DND-41 (cell line): Measurements from ENCODE around the gene TSPAN18.

ENCODE experiments used
- ATAC-seq: fragments of 200-7000 bp; cut with Tn5 transposase; 3 replicates; pipeline ENCODE4 v1.9.1; 2021; ENCODE audit warnings: low read depth; ENCODE audit not compliant: insufficient read depth
- DNase-seq: peaks from one replicate; pipeline ENCODE4 v3.0.0-alpha.2; 2020
- H2AFZ ChIP-seq: 2 replicates; pipeline ENCODE4 v1.6.0; 2012; ENCODE audit warnings: low read depth, low read length
- H3K27ac ChIP-seq: 2 replicates; pipeline ENCODE4 v1.5.1; 2012; ENCODE audit warnings: low read length, inconsistent platforms
- H3K27me3 ChIP-seq: fragments of 200-600 bp; sonication (generic); 2 replicates; pipeline ENCODE4 v1.6.0; 2012; ENCODE audit warnings: low read length, mild to moderate bottlenecking, inconsistent platforms; ENCODE audit not compliant: insufficient read depth, poor library complexity
- H3K36me3 ChIP-seq: 2 replicates; pipeline ENCODE4 v1.5.1; 2012; ENCODE audit warnings: low read length, inconsistent platforms; ENCODE audit not compliant: insufficient read depth
- H3K4me1 ChIP-seq: 2 replicates; pipeline ENCODE4 v1.5.1; 2012; ENCODE audit warnings: mild to moderate bottlenecking, low read length; ENCODE audit not compliant: insufficient read depth
- H3K4me2 ChIP-seq: 2 replicates; pipeline ENCODE4 v1.6.0; 2012; ENCODE audit warnings: mild to moderate bottlenecking, moderate library complexity, low read length, inconsistent platforms; ENCODE audit not compliant: insufficient read depth
- H3K4me3 ChIP-seq, 2 experiments: fragments of 200-600 bp in 1 of 2; shearing (Covaris generic) in 1 of 2; 2 replicates each; pipeline ENCODE4 v1.5.1; 2012 to 2016; ENCODE audit warnings: inconsistent platforms in 2 of 2, low read length in 2 of 2, mild to moderate bottlenecking in 2 of 2, low read depth in 1 of 2, moderate library complexity in 1 of 2
- H3K79me2 ChIP-seq: 2 replicates; pipeline ENCODE4 v1.6.0; 2012; ENCODE audit warnings: low read length, inconsistent platforms; ENCODE audit not compliant: insufficient read depth
- H3K9ac ChIP-seq: 2 replicates; pipeline ENCODE4 v1.6.0; 2012; ENCODE audit warnings: low read depth, mild to moderate bottlenecking, inconsistent platforms, low read length, moderate library complexity
- H3K9me3 ChIP-seq: 2 replicates; pipeline ENCODE4 v1.5.1; 2012; ENCODE audit warnings: low read length, moderate library complexity, mild to moderate bottlenecking, inconsistent platforms; ENCODE audit not compliant: insufficient read depth, severe bottlenecking
- H4K20me1 ChIP-seq: 2 replicates; pipeline ENCODE4 v1.6.0; 2012; ENCODE audit warnings: low read length; ENCODE audit not compliant: insufficient read depth
- CTCF ChIP-seq: IDR thresholded peaks from 2 replicates; pipeline ENCODE4 v1.5.1; 2012; ENCODE audit warnings: borderline replicate concordance, low read length, moderate library complexity, mild to moderate bottlenecking; ENCODE audit not compliant: poor library complexity, severe bottlenecking; ENCODE audit errors: extremely low read depth
- EZH2 ChIP-seq: IDR thresholded peaks from 3 replicates; pipeline ENCODE4 v1.6.1; 2012; ENCODE audit warnings: borderline replicate concordance, low read depth, mild to moderate bottlenecking, moderate library complexity, low read length, inconsistent platforms; ENCODE audit not compliant: severe bottlenecking

The TSPAN18 gene

GRCh38 chr11:44916801-44917385 lies 190.1 kb downstream of the TSPAN18 start:
- Histone ChIP-seq H3K4me2 (no peak overlapping the region), H2AFZ (no peak overlapping the region), H3K4me1 (no peaks in the 10 kb centered on the region), H3K9me3 (no peaks in the 10 kb centered on the region), H3K27me3 (peaks cover 2% of the 10 kb centered on the region), H3K9ac (no peak overlapping the region), H3K79me2 (no peaks in the 10 kb centered on the region), H4K20me1 (no peaks in the 10 kb centered on the region; the same call in none of the 2 replicates), H3K4me3 (no peak overlapping the region), H3K36me3 (no peaks in the 10 kb centered on the region), H3K27ac (no peak overlapping the region)
- DNase-seq (no peak), ATAC-seq (no peak)
- TF ChIP-seq EZH2, result no peak
- TF ChIP-seq CTCF, result no peak

- H3K9me3 ChIP-seq, result no peaks in the 10 kb centered on the region
- H2AFZ ChIP-seq, result no peak overlapping the region
- TF ChIP-seq EZH2 (no peak), CTCF (no peak)
- H3K27me3 ChIP-seq, result peaks cover 2% of the 10 kb centered on the region
- H3K4me2 ChIP-seq, result no peak overlapping the region
- H3K9ac ChIP-seq, result no peak overlapping the region
- no peaks in the 10 kb centered on the region for H3K79me2 ChIP-seq
- H3K27ac ChIP-seq, result no peak overlapping the region
- ATAC-seq (no peak), DNase-seq (no peak)
- no peak overlapping the region for H3K4me3 ChIP-seq
- H3K36me3 ChIP-seq, result no peaks in the 10 kb centered on the region
- no peaks in the 10 kb centered on the region; the same call in none of the 2 replicates for H4K20me1 ChIP-seq
- no peaks in the 10 kb centered on the region for H3K4me1 ChIP-seq
These were observed 191.0 kb downstream of the TSPAN18 start for GRCh38 chr11:44917741-44918140.

DNA sequence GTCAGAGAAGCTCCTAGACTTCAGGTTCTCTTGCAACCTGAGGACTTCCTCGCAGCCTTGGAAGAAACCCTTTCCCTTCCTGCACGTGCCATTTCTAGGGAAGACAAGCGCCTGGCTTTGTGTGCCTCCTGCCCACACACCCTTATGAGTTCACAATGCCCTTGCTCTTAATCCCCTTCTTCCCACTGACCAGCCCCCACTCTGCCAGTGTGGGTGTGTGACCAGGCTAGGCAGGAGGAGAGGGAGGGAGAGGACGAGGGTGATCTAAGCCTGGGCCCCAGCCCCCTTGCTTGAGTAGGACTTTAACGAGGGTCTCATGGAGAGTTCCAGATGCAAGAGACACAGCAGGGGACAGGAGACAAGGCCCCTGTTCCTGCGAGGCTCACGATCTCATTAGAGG lies 193.7 kb downstream of the TSPAN18 start:
- Histone ChIP-seq H3K79me2 (no peaks in the 10 kb centered on the region), H3K4me3 (no peak overlapping the region), H3K36me3 (no peaks in the 10 kb centered on the region), H4K20me1 (peaks cover 4% of the 10 kb centered on the region), H3K4me2 (no peak overlapping the region), H3K27ac (no peak overlapping the region), H2AFZ (no peak overlapping the region), H3K9ac (no peak overlapping the region), H3K4me1 (no peaks in the 10 kb centered on the region), H3K9me3 (no peaks in the 10 kb centered on the region), H3K27me3 (no peaks in the 10 kb centered on the region)
- DNase-seq, result no peak
- ATAC-seq, result no peak
- no peak for TF ChIP-seq CTCF
- no peak for TF ChIP-seq EZH2
